H9 (cell line): ENCODE measurements around the gene EIF4E1B. TPM values are rescaled to one million over a fixed set of nuclear protein-coding genes. Genes with fewer than 3 reads are reported as not detected.

Experiments used
- DNase-seq: peaks from one replicate; pipeline ENCODE4 v3.0.0-alpha.2; 2017
- H2AFZ ChIP-seq: one replicate; pipeline ENCODE4 v1.6.1; 2013; ENCODE audit warnings: mild to moderate bottlenecking, low read length, control low read depth, moderate library complexity
- H2AK5ac ChIP-seq: 2 replicates; pipeline ENCODE4 v1.6.1; 2013; ENCODE audit warnings: low read length, control low read depth, mixed read lengths; ENCODE audit not compliant: insufficient read length
- H2BK120ac ChIP-seq: one replicate; pipeline ENCODE4 v1.6.1; 2013; ENCODE audit warnings: low read depth, mild to moderate bottlenecking, low read length, control low read depth, inconsistent platforms; ENCODE audit not compliant: poor library complexity, severe bottlenecking
- H2BK12ac ChIP-seq: 2 replicates; pipeline ENCODE4 v1.6.1; 2013; ENCODE audit warnings: low read length, control low read depth, mixed read lengths, low read depth; ENCODE audit not compliant: insufficient read length
- H2BK15ac ChIP-seq: 2 replicates; pipeline ENCODE4 v1.6.1; 2013; ENCODE audit warnings: low read depth, low read length, control low read depth
- H2BK20ac ChIP-seq: one replicate; pipeline ENCODE4 v1.6.1; 2013; ENCODE audit warnings: low read depth, mild to moderate bottlenecking, low read length, control low read depth, inconsistent platforms; ENCODE audit not compliant: poor library complexity, severe bottlenecking
- H2BK5ac ChIP-seq: 2 replicates; pipeline ENCODE4 v1.6.1; 2013; ENCODE audit warnings: low read length, control low read depth, mixed read lengths; ENCODE audit not compliant: insufficient read length
- H3K14ac ChIP-seq: 2 replicates; pipeline ENCODE4 v1.6.1; 2013; ENCODE audit warnings: low read length, control low read depth; ENCODE audit not compliant: insufficient read depth
- H3K18ac ChIP-seq: 2 replicates; pipeline ENCODE4 v1.6.1; 2013; ENCODE audit warnings: low read depth, mild to moderate bottlenecking, mixed read lengths, low read length, control low read depth; ENCODE audit not compliant: insufficient read length
- H3K23ac ChIP-seq: 2 replicates; pipeline ENCODE4 v1.6.1; 2013; ENCODE audit warnings: low read length, control low read depth, mixed read lengths, low read depth; ENCODE audit not compliant: insufficient read length
- H3K23me2 ChIP-seq: 2 replicates; pipeline ENCODE4 v1.6.1; 2013; ENCODE audit warnings: low read depth, mild to moderate bottlenecking, mixed read lengths, low read length, control low read depth; ENCODE audit not compliant: insufficient read length, poor library complexity, severe bottlenecking
- H3K27ac ChIP-seq: 2 replicates; pipeline ENCODE4 v1.5.1; 2013; ENCODE audit warnings: low read length, control low read depth, mixed read lengths, low read depth; ENCODE audit not compliant: insufficient read length
- H3K27me3 ChIP-seq: 2 replicates; pipeline ENCODE4 v1.6.1; 2013; ENCODE audit warnings: low read length, control low read depth, inconsistent platforms; ENCODE audit not compliant: insufficient read depth
- H3K4ac ChIP-seq: 2 replicates; pipeline ENCODE4 v1.6.1; 2013; ENCODE audit warnings: low read depth, mild to moderate bottlenecking, control low read depth, inconsistent platforms, low read length, moderate library complexity
- H3K4me1 ChIP-seq: 2 replicates; pipeline ENCODE4 v1.6.1; 2013; ENCODE audit warnings: low read length, control low read depth, inconsistent platforms; ENCODE audit not compliant: insufficient read depth
- H3K4me2 ChIP-seq: 2 replicates; pipeline ENCODE4 v1.6.1; 2013; ENCODE audit warnings: low read length, control low read depth, mixed read lengths; ENCODE audit not compliant: insufficient read length, insufficient read depth
- H3K56ac ChIP-seq: 2 replicates; pipeline ENCODE4 v1.6.1; 2013; ENCODE audit warnings: low read depth, mild to moderate bottlenecking, mixed read lengths, low read length, control low read depth; ENCODE audit not compliant: insufficient read length
- H3K79me1 ChIP-seq: 2 replicates; pipeline ENCODE4 v1.6.1; 2013; ENCODE audit warnings: low read depth, mild to moderate bottlenecking, moderate library complexity, low read length, control low read depth, inconsistent platforms; ENCODE audit not compliant: insufficient read depth, poor library complexity, severe bottlenecking
- H3K79me2 ChIP-seq: 2 replicates; pipeline ENCODE4 v1.6.1; 2013; ENCODE audit warnings: low read length, control low read depth, inconsistent platforms; ENCODE audit not compliant: insufficient read depth
- H3K9ac ChIP-seq: 2 replicates; pipeline ENCODE4 v1.6.1; 2013; ENCODE audit warnings: low read length, control low read depth, mixed read lengths; ENCODE audit not compliant: insufficient read length; ENCODE audit errors: extremely low read depth
- H3K9me3 ChIP-seq: one replicate; pipeline ENCODE4 v1.6.1; 2013; ENCODE audit warnings: low read depth, low read length, inconsistent platforms; ENCODE audit not compliant: control insufficient read depth
- H3T11ph ChIP-seq: one replicate; pipeline ENCODE4 v1.6.1; 2013; ENCODE audit warnings: mild to moderate bottlenecking, low read length, control low read depth, inconsistent platforms
- H4K20me1 ChIP-seq: one replicate; pipeline ENCODE4 v1.6.1; 2013; ENCODE audit not compliant: control insufficient read depth, insufficient read length, insufficient read depth
- H4K5ac ChIP-seq: 2 replicates; pipeline ENCODE4 v1.6.1; 2013; ENCODE audit warnings: low read depth, mild to moderate bottlenecking, mixed read lengths, low read length, control low read depth; ENCODE audit not compliant: insufficient read length
- H4K8ac ChIP-seq: replicated peaks from 2 replicates; pipeline ENCODE4 v1.6.1; 2013; ENCODE audit warnings: low read length, control low read depth, mixed read lengths, low read depth; ENCODE audit not compliant: insufficient read length
- H4K91ac ChIP-seq: 2 replicates; pipeline ENCODE4 v1.6.1; 2013; ENCODE audit warnings: low read depth, mild to moderate bottlenecking, moderate library complexity, mixed read lengths, low read length, control low read depth; ENCODE audit not compliant: insufficient read length
- H3K27ac Mint-ChIP-seq, 3 experiments: 2 replicates in 2 of 3; 3 replicates in 1 of 3; pipeline ENCODE4 v1.8.0; 2020 to 2021; ENCODE audit warnings: mixed read lengths in 3 of 3, mild to moderate bottlenecking in 1 of 3, moderate library complexity in 1 of 3
- H3K27me3 Mint-ChIP-seq: 2 replicates; pipeline ENCODE4 v1.8.0; 2021; ENCODE audit warnings: low read depth, mild to moderate bottlenecking, moderate library complexity, mixed read lengths
- H3K36me3 Mint-ChIP-seq, 3 experiments: 2 replicates in 2 of 3; 3 replicates in 1 of 3; pipeline ENCODE4 v1.8.0; 2020 to 2021; ENCODE audit warnings: low read depth in 3 of 3, mixed read lengths in 3 of 3; ENCODE audit not compliant: insufficient read depth in 1 of 3
- H3K4me1 Mint-ChIP-seq, 2 experiments: 2 replicates each; pipeline ENCODE4 v1.8.0; 2020; ENCODE audit warnings: mixed read lengths in 2 of 2
- H3K4me3 Mint-ChIP-seq, 2 experiments: 2 replicates in 1 of 2; 3 replicates in 1 of 2; pipeline ENCODE4 v1.8.0; 2020 to 2021; ENCODE audit warnings: mild to moderate bottlenecking in 2 of 2, mixed read lengths in 2 of 2, moderate library complexity in 1 of 2
- H3K9me3 Mint-ChIP-seq, 2 experiments: 2 replicates in 1 of 2; 3 replicates in 1 of 2; pipeline ENCODE4 v1.8.0; 2020; ENCODE audit warnings: mild to moderate bottlenecking in 2 of 2, mixed read lengths in 2 of 2, moderate library complexity in 1 of 2
- CTCF ChIP-seq: fragments of 200-600 bp; sonication (generic); conservative IDR thresholded peaks from 3 replicates; pipeline ENCODE4 v1.8.0; 2021; ENCODE audit warnings: antibody characterized with exemption, mild to moderate bottlenecking
- WGBS: extraction: QIAGEN DNeasy Blood & Tissue Kit; methylation state at CpG from one replicate; pipeline ENCODE4 v1.1.7; 2013; ENCODE audit warnings: missing lambda C conversion rate, low lambda C conversion rate, mixed read lengths; ENCODE audit not compliant: insufficient read length; ENCODE audit errors: extremely low coverage; 5-methylcytosine and 5-hydroxymethylcytosine counted together
- total RNA-seq: library from RNA; stranded (reverse); gene quantifications from 2 replicates; pipeline ENCODE4 v1.2.1, GENCODE V29; 2021

The EIF4E1B gene
- total RNA-seq, 1 experiment from 2014 or later: 1.3 TPM

DNA sequence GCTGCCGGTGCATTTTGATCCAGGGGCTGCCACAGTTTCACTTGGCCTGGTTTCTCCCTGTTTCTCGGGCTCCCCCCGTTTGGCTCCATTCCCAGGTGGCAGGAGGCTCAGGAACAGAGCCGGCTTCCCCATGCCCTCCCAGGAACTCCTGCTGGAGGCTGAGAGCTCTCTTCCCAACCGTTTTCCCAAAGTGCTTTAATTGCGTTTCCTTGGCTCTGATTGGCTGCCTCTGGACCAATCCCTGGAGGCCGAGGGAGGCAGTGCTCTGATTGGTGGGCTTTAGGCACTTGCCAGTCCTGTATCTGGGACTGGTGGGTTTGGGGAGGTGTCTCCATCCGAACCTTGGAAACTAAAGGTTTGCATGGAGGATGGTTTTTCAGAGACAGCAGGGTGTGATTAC, 21.7 kb downstream of the EIF4E1B start:
- H3K4me1 Mint-ChIP-seq: peaks cover 27 to 36% of the 10 kb centered on the region in 2 experiments
- Histone ChIP-seq H2BK20ac (no peak overlapping the region), H2AFZ (no peak overlapping the region), H3K18ac (no peak overlapping the region), H2BK15ac (no peak overlapping the region), H3K9me3 (no peaks in the 10 kb centered on the region), H3K4me1 (peaks cover 2% of the 10 kb centered on the region; the same call in 1 of the 2 replicates), H3K79me1 (peaks cover 8% of the 10 kb centered on the region), H3K27ac (no peak overlapping the region), H3K27me3 (no peaks in the 10 kb centered on the region), H2BK12ac (no peak overlapping the region), H3K4ac (no peak overlapping the region), H2BK120ac (no peak overlapping the region), H3K4me2 (no peak overlapping the region), H3K9ac (no peak overlapping the region), H3K56ac (no peak overlapping the region), H3K79me2 (no peaks in the 10 kb centered on the region; the same call in 1 of the 2 replicates), H4K20me1 (no peaks in the 10 kb centered on the region), H3K23me2 (peaks cover 10% of the 10 kb centered on the region), H4K91ac (no peak overlapping the region), H3K23ac (no peak overlapping the region), H4K8ac (no peak overlapping the region), H4K5ac (no peak overlapping the region), H3T11ph (no peak overlapping the region), H2BK5ac (no peak overlapping the region), H2AK5ac (no peak overlapping the region), H3K14ac (no peak overlapping the region)
- no peak for TF ChIP-seq CTCF
- H3K9me3 Mint-ChIP-seq: no peaks in the 10 kb centered on the region; a peak in 1 of 5 replicates
- WGBS: no CpG with 5 or more reads among the region's 8 CpGs
- no peaks in the 10 kb centered on the region; the same call in 1 of the 2 replicates for H3K27me3 Mint-ChIP-seq
- no peak overlapping the region for H3K4me3 Mint-ChIP-seq
- peak overlapping the region in 1 of 3 experiments; percentile 76; a peak in 1 of 7 replicates for H3K27ac Mint-ChIP-seq
- DNase-seq: peak; percentile 58
- peaks cover 5 to 31% (median 22%) of the 10 kb centered on the region in 3 experiments; a peak in 6 of 7 replicates for H3K36me3 Mint-ChIP-seq
